Keratinocyte (primary cell): Measurements from ENCODE around the gene MRPL16. TPM values are rescaled to one million over a fixed set of nuclear protein-coding genes. Genes with fewer than 3 reads are reported as not detected.
"Not testable (repeated sequence)": the region's sequence is repeated elsewhere in the genome, so short reads cannot be mapped to it uniquely, and the experiment has no call there.

Source experiments
- DNase-seq: peaks from one replicate; pipeline ENCODE4 v3.0.0-alpha.2; 2011; ENCODE audit warnings: low read depth, missing footprints, low spot score
- FAIRE-seq: peaks from 2 replicates; lab custom pipeline; 2011; peaks lifted over from hg19 to GRCh38; lab: Jason Lieb, UNC
- H2AFZ ChIP-seq: 2 replicates; pipeline ENCODE4 v1.6.0; 2012; ENCODE audit warnings: low read length, control low read depth, inconsistent platforms; ENCODE audit not compliant: control insufficient read depth
- H3K27ac ChIP-seq: 2 replicates; pipeline ENCODE4 v1.5.1; 2011; ENCODE audit warnings: low read length; ENCODE audit not compliant: control insufficient read depth, insufficient read depth
- H3K27me3 ChIP-seq: 3 replicates; pipeline ENCODE4 v1.6.0; 2011; ENCODE audit warnings: low read length; ENCODE audit not compliant: control insufficient read depth, insufficient read depth; ENCODE audit errors: extremely low read depth
- H3K36me3 ChIP-seq, 2 experiments: 2 replicates in 1 of 2; 3 replicates in 1 of 2; pipeline ENCODE4 v1.5.1; 2011; ENCODE audit warnings: low read length in 2 of 2, mild to moderate bottlenecking in 1 of 2; ENCODE audit not compliant: control insufficient read depth in 2 of 2, insufficient read depth in 2 of 2; ENCODE audit errors: extremely low read depth in 1 of 2
- H3K4me1 ChIP-seq: 3 replicates; pipeline ENCODE4 v1.5.1; 2011; ENCODE audit warnings: low read length; ENCODE audit not compliant: control insufficient read depth, insufficient read depth; ENCODE audit errors: extremely low read depth
- H3K4me2 ChIP-seq: 3 replicates; pipeline ENCODE4 v1.6.0; 2011; ENCODE audit warnings: low read depth, low read length; ENCODE audit not compliant: control insufficient read depth, insufficient read depth; ENCODE audit errors: extremely low read depth
- H3K4me3 ChIP-seq, 3 experiments: fragments of 200-600 bp in 1 of 3; sonication (generic) in 1 of 3; 2 replicates in 2 of 3; 3 replicates in 1 of 3; pipeline ENCODE4 v1.5.1; 2011 to 2016; ENCODE audit warnings: low read length in 3 of 3, mild to moderate bottlenecking in 3 of 3, control low read depth in 2 of 3, inconsistent platforms in 1 of 3, low read depth in 1 of 3, mixed read lengths in 1 of 3, mixed run types in 1 of 3, moderate library complexity in 1 of 3; ENCODE audit not compliant: control insufficient read depth in 2 of 3, insufficient read depth in 2 of 3; ENCODE audit errors: extremely low read depth in 1 of 3
- H3K79me2 ChIP-seq: 2 replicates; pipeline ENCODE4 v1.6.0; 2012; ENCODE audit warnings: low read length; ENCODE audit not compliant: control insufficient read depth, insufficient read depth
- H3K9ac ChIP-seq: 3 replicates; pipeline ENCODE4 v1.6.0; 2011; ENCODE audit warnings: low read length; ENCODE audit not compliant: control insufficient read depth, insufficient read depth; ENCODE audit errors: extremely low read depth
- H3K9me1 ChIP-seq: 3 replicates; pipeline ENCODE4 v1.6.0; 2011; ENCODE audit warnings: low read length; ENCODE audit not compliant: control insufficient read depth, insufficient read depth; ENCODE audit errors: extremely low read depth
- H3K9me3 ChIP-seq: 2 replicates; pipeline ENCODE4 v1.5.1; 2012; ENCODE audit warnings: low read depth, low read length; ENCODE audit not compliant: control insufficient read depth
- H4K20me1 ChIP-seq: 3 replicates; pipeline ENCODE4 v1.6.0; 2011; ENCODE audit warnings: low read length; ENCODE audit not compliant: control insufficient read depth, insufficient read depth; ENCODE audit errors: extremely low read depth
- CTCF ChIP-seq, 3 experiments: IDR thresholded peaks in 1 of 3; conservative IDR thresholded peaks in 1 of 3; optimal IDR thresholded peaks in 1 of 3; 2 replicates in 2 of 3; 3 replicates in 1 of 3; pipeline versions ENCODE3 to v1.5.1; 2011; ENCODE audit warnings: low read length in 3 of 3, mild to moderate bottlenecking in 3 of 3, moderate library complexity in 2 of 3, control low read depth in 1 of 3, inconsistent platforms in 1 of 3; ENCODE audit not compliant: insufficient read depth in 2 of 3; ENCODE audit errors: extremely low read depth in 1 of 3
- EZH2 ChIP-seq: IDR thresholded peaks from one replicate; pipeline ENCODE4 v1.6.1; 2012; ENCODE audit warnings: inconsistent platforms, mild to moderate bottlenecking, low read length, moderate library complexity
- dilution Hi-C: fragments of 300-500 bp; cut with MboI; formaldehyde crosslinking; loops from one replicate; pipeline ENCODE4 v1.7.0; 2020; ENCODE audit warnings: low sequenced_read_pairs; ENCODE audit not compliant: extremely low pct_ligation_motif_present
- polyA plus RNA-seq, 5 experiments: library from polyadenylated mRNA; depleted of rRNA in 3 of 5; stranded (reverse) in 3 of 5; stranded (forward) in 1 of 5; unstranded in 1 of 5; fragments of >200 nt; gene quantifications; 1 replicate in 1 of 5; 2 replicates in 3 of 5; 3 replicates in 1 of 5; pipeline versions ENCODE4 v1.2.1 to v1.2.3, GENCODE V29; 2011 to 2012; ENCODE audit warnings: missing spikeins in 2 of 5, low read depth in 1 of 5, low replicate concordance in 1 of 5

The MRPL16 gene
- polyA plus RNA-seq, 1 donor (not counting 4 experiments of a cell fraction or from before 2014, with no cell fraction given) = 72.1 TPM

GRCh38 chr11:59785818-59786217 lies 24.8 kb downstream of the MRPL16 start:
- dilution Hi-C loops = no loop called here
- Histone ChIP-seq H3K36me3 (peaks cover 4 to 22% of the 10 kb centered on the region in 2 experiments), H3K27ac (no peak overlapping the region), H3K4me3 (no peak overlapping the region), H3K4me1 (peaks cover 18% of the 10 kb centered on the region), H3K9me1 (no peaks in the 10 kb centered on the region), H3K27me3 (no peaks in the 10 kb centered on the region), H4K20me1 (peaks cover 3% of the 10 kb centered on the region), H3K4me2 (no peak overlapping the region), H2AFZ (no peak overlapping the region), H3K9ac (no peak overlapping the region), H3K79me2 (peaks cover 11% of the 10 kb centered on the region), H3K9me3 (no peaks in the 10 kb centered on the region)
- TF ChIP-seq CTCF (optimal IDR thresholded peaks at IDR 0.05 in 1 of 3, IDR thresholded peaks at IDR 0.05 in 1 of 3, conservative IDR thresholded peaks at IDR 0.05 in 1 of 3; ENCODE audit: extremely low read depth in 1 of 3, insufficient read depth in 2 of 3, low read length in 3 of 3) = no peak
- TF ChIP-seq EZH2 = no peak
- FAIRE-seq (no peak), DNase-seq (no peak)

- FAIRE-seq, H3K9me1 ChIP-seq, H3K4me3 ChIP-seq, H4K20me1 ChIP-seq, H3K27ac ChIP-seq, H3K4me2 ChIP-seq, dilution Hi-C loops, H3K9me3 ChIP-seq, H3K9ac ChIP-seq, H3K27me3 ChIP-seq, DNase-seq, H2AFZ ChIP-seq: not testable (repeated sequence)
- Histone ChIP-seq H3K79me2 (peaks cover 20% of the 10 kb centered on the region), H3K4me1 (peaks cover 18% of the 10 kb centered on the region), H3K36me3 (peaks cover 7 to 17% of the 10 kb centered on the region in 2 experiments)
Observed at GRCh38 chr11:59784441-59784840, 26.1 kb downstream of the MRPL16 start.

- H3K9ac ChIP-seq = no peak overlapping the region
- no peak overlapping the region for H2AFZ ChIP-seq
- peaks cover 4 to 16% of the 10 kb centered on the region in 2 experiments for H3K36me3 ChIP-seq
- DNase-seq (no peak), FAIRE-seq (no peak)
- peaks cover 4% of the 10 kb centered on the region for H3K9me1 ChIP-seq
- H3K4me1 ChIP-seq = peaks cover 18% of the 10 kb centered on the region
- no peak overlapping the region for H3K4me3 ChIP-seq
- no peak overlapping the region for H3K27ac ChIP-seq
- dilution Hi-C loops = no loop called here
- no peak for TF ChIP-seq EZH2
- no peaks in the 10 kb centered on the region for H3K27me3 ChIP-seq
- H3K4me2 ChIP-seq = no peak overlapping the region
- peaks cover 23% of the 10 kb centered on the region for H3K79me2 ChIP-seq
- peaks cover 7% of the 10 kb centered on the region for H4K20me1 ChIP-seq
- H3K9me3 ChIP-seq = no peaks in the 10 kb centered on the region
Observed at GRCh38 chr11:59783632-59784090, 26.9 kb downstream of the MRPL16 start.
